Measurements from ENCODE around the gene CCR9.
"Not testable (repeated sequence)": the region's sequence is repeated elsewhere in the genome, so short reads cannot be mapped to it uniquely, and the experiment has no call there.

Gene CCR9

GRCh38 chr3:45885979-45886705, at the start of gene CCR9:
Gene CCR9, plus strand, starts transcription at chr3:45886543. Its CDS starts 8,391 bp downstream, at chr3:45894934.
- peak; percentile 24 for DNase-seq

GRCh38 chr3:45838466-45838865, 47.9 kb upstream of the CCR9 start:
- no peak for DNase-seq

- no peak for DNase-seq
These were observed 45.0 kb upstream of the CCR9 start for GRCh38 chr3:45841420-45841756.

- peak; percentile 93 for DNase-seq
These were observed 44.4 kb upstream of the CCR9 start, which contains the start of gene LZTFL1 for GRCh38 chr3:45841757-45842491. Gene LZTFL1, minus strand, starts transcription at chr3:45842119. Its CDS starts 128 bp downstream, at chr3:45841991.

- no peak for DNase-seq
These were observed 43.3 kb upstream of the CCR9 start for GRCh38 chr3:45842851-45843625.

GRCh38 chr3:45844616-45845015, 41.7 kb upstream of the CCR9 start:
- DNase-seq, result no peak

GRCh38 chr3:45848392-45848791, 38.0 kb upstream of the CCR9 start:
- DNase-seq, result no peak

- no peak for DNase-seq
These were observed 33.5 kb upstream of the CCR9 start for GRCh38 chr3:45852828-45853227.

GRCh38 chr3:45856323-45856722, 30.0 kb upstream of the CCR9 start:
- DNase-seq, result not testable (repeated sequence)

- DNase-seq, result not testable (repeated sequence)
These were observed 29.3 kb upstream of the CCR9 start for GRCh38 chr3:45857024-45857423.

GRCh38 chr3:45858809-45859543, 27.4 kb upstream of the CCR9 start:
- DNase-seq, result no peak

GRCh38 chr3:45860481-45860880, 25.9 kb upstream of the CCR9 start:
- no peak for DNase-seq

- DNase-seq, result no peak
These were observed 25.2 kb upstream of the CCR9 start for GRCh38 chr3:45861043-45861719.

GRCh38 chr3:45864760-45865519, 21.4 kb upstream of the CCR9 start:
- DNase-seq, result no peak

GRCh38 chr3:45865563-45865962, 20.8 kb upstream of the CCR9 start:
- no peak for DNase-seq

- no peak for DNase-seq
These were observed 18.1 kb upstream of the CCR9 start for GRCh38 chr3:45868213-45868612.

- no peak for DNase-seq
These were observed 17.7 kb upstream of the CCR9 start for GRCh38 chr3:45868650-45869049.

GRCh38 chr3:45869638-45870037, 16.7 kb upstream of the CCR9 start:
- no peak for DNase-seq

- peak; percentile 74 for DNase-seq
These were observed 16.2 kb upstream of the CCR9 start for GRCh38 chr3:45870099-45870498.

GRCh38 chr3:45871780-45872179, 14.6 kb upstream of the CCR9 start:
- no peak for DNase-seq

GRCh38 chr3:45872569-45872968, 13.8 kb upstream of the CCR9 start:
- no peak for DNase-seq

GRCh38 chr3:45873036-45873435, 13.3 kb upstream of the CCR9 start:
- DNase-seq, result no peak
